IPS DF 19.7 (cell line): ENCODE measurements around the gene PTPRE.

Experiments
- DNase-seq: peaks from one replicate; pipeline ENCODE4 v3.0.0-alpha.2; 2013; ENCODE audit warnings: low read depth, low spot score

PTPRE gene

GRCh38 chr10:127908106-127908958 lies 1.4 kb downstream of the PTPRE start:
- no peak for DNase-seq

GRCh38 chr10:127908959-127909267 lies 2.0 kb downstream of the PTPRE start:
- DNase-seq: no peak

- no peak for DNase-seq
Measured at GRCh38 chr10:127909716-127910463, 3.0 kb downstream of the PTPRE start.

GRCh38 chr10:127910464-127910770 lies 3.5 kb downstream of the PTPRE start:
- no peak for DNase-seq

- no peak for DNase-seq
Measured at GRCh38 chr10:127911218-127911866, 4.4 kb downstream of the PTPRE start.

- no peak for DNase-seq
Measured at GRCh38 chr10:127911867-127912257, 5.0 kb downstream of the PTPRE start.

- DNase-seq: no peak
Measured at GRCh38 chr10:127912607-127913367, 5.9 kb downstream of the PTPRE start.

GRCh38 chr10:127913368-127913759 lies 6.5 kb downstream of the PTPRE start:
- DNase-seq: no peak

GRCh38 chr10:127915324-127915723 lies 8.4 kb downstream of the PTPRE start:
- DNase-seq: no peak

- DNase-seq: no peak
Measured at GRCh38 chr10:127916826-127917225, 9.9 kb downstream of the PTPRE start.

- DNase-seq: no peak
Measured at GRCh38 chr10:127918572-127918971, 11.7 kb downstream of the PTPRE start.

GRCh38 chr10:127919418-127920271 lies 12.7 kb downstream of the PTPRE start:
- DNase-seq: no peak

GRCh38 chr10:127920306-127921074 lies 13.6 kb downstream of the PTPRE start:
- DNase-seq: no peak

GRCh38 chr10:127921075-127921752 lies 14.3 kb downstream of the PTPRE start:
- DNase-seq: no peak

GRCh38 chr10:127921753-127922145 lies 14.8 kb downstream of the PTPRE start:
- no peak for DNase-seq

GRCh38 chr10:127922206-127922605 lies 15.3 kb downstream of the PTPRE start:
- DNase-seq: no peak

- DNase-seq: no peak
Measured at GRCh38 chr10:127922675-127923366, 15.9 kb downstream of the PTPRE start.

- no peak for DNase-seq
Measured at GRCh38 chr10:127923646-127924045, 16.7 kb downstream of the PTPRE start.
